Superior temporal gyrus (tissue), 1 donor: Measurements from ENCODE around the gene TLCD3A.
A peak's percentile ranks its signal among the peaks of the same experiment; 100 is the strongest.
"Not testable (repeated sequence)": the region's sequence is repeated elsewhere in the genome, so short reads cannot be mapped to it uniquely, and the experiment has no call there.

Experiments
- DNase-seq: peaks from one replicate; pipeline ENCODE4 v3.0.0-alpha.2; 2016; ENCODE audit errors: extremely low spot score

Gene TLCD3A

GRCh38 chr17:748604-749003 lies 16.2 kb downstream of the TLCD3A start:
- not testable (repeated sequence) for DNase-seq

GRCh38 chr17:749359-749758 lies 17.0 kb downstream of the TLCD3A start:
- DNase-seq, result not testable (repeated sequence)

- DNase-seq, result no peak
Measured at GRCh38 chr17:750431-751037, 18.1 kb downstream of the TLCD3A start.

GRCh38 chr17:751269-752001 lies 19.0 kb downstream of the TLCD3A start:
- no peak for DNase-seq

GRCh38 chr17:752002-752619 lies 19.7 kb downstream of the TLCD3A start, which contains the start of gene GEMIN4:
TSS of gene GEMIN4 (minus strand) at chr17:752264. CDS start at chr17:752142, 122 bp downstream.
- peak; percentile 85 for DNase-seq

- DNase-seq, result no peak
Measured at GRCh38 chr17:752620-753219, 20.3 kb downstream of the TLCD3A start.

GRCh38 chr17:753418-753817 lies 21.0 kb downstream of the TLCD3A start:
- no peak for DNase-seq

GRCh38 chr17:755319-755961 lies 23.0 kb downstream of the TLCD3A start:
- not testable (repeated sequence) for DNase-seq

GRCh38 chr17:756010-756567 lies 23.7 kb downstream of the TLCD3A start:
- DNase-seq, result not testable (repeated sequence)

- no peak for DNase-seq
Measured at GRCh38 chr17:759964-760363, 27.6 kb downstream of the TLCD3A start.

- no peak for DNase-seq
Measured at GRCh38 chr17:760371-760770, 28.0 kb downstream of the TLCD3A start.

GRCh38 chr17:767076-767475 lies 34.7 kb downstream of the TLCD3A start:
- no peak for DNase-seq

GRCh38 chr17:773016-773415 lies 40.6 kb downstream of the TLCD3A start:
- no peak for DNase-seq

GRCh38 chr17:773467-774312 lies 41.3 kb downstream of the TLCD3A start:
- DNase-seq, result no peak

- no peak for DNase-seq
Measured at GRCh38 chr17:774313-774584, 41.9 kb downstream of the TLCD3A start.

- no peak for DNase-seq
Measured at GRCh38 chr17:778096-778495, 45.7 kb downstream of the TLCD3A start.

GRCh38 chr17:781805-782731 lies 49.7 kb downstream of the TLCD3A start, which contains the start of the genes GLOD4 and MRM3:
TSS of gene GLOD4 (minus strand) at chr17:782280. CDS start at chr17:782255, 25 bp downstream.
TSS of gene MRM3 (plus strand) at chr17:782353. CDS start at chr17:782379, 26 bp downstream.
- peak; percentile 90 for DNase-seq

GRCh38 chr17:784143-784542 lies 51.7 kb downstream of the TLCD3A start:
- no peak for DNase-seq

GRCh38 chr17:785901-786300 lies 53.5 kb downstream of the TLCD3A start:
- not testable (repeated sequence) for DNase-seq
